Fibroblast of the conjunctiva (primary cell): Measurements from ENCODE around the gene NRF1.
"Not testable (repeated sequence)": the region's sequence is repeated elsewhere in the genome, so short reads cannot be mapped to it uniquely, and the experiment has no call there.

Source experiments
- DNase-seq: peaks from one replicate; pipeline ENCODE4 v3.0.0-alpha.2; 2010; ENCODE audit warnings: low read depth

Gene NRF1

GRCh38 chr7:129782818-129783583 lies 171.5 kb downstream of the NRF1 start:
- no peak for DNase-seq

GRCh38 chr7:129783584-129783919 lies 172.0 kb downstream of the NRF1 start:
- DNase-seq: no peak

GRCh38 chr7:129784437-129784782 lies 172.9 kb downstream of the NRF1 start:
- DNase-seq: no peak

- DNase-seq: no peak
These were observed 173.5 kb downstream of the NRF1 start for GRCh38 chr7:129784783-129785684.

GRCh38 chr7:129785685-129786514 lies 174.4 kb downstream of the NRF1 start:
- no peak for DNase-seq

DNA sequence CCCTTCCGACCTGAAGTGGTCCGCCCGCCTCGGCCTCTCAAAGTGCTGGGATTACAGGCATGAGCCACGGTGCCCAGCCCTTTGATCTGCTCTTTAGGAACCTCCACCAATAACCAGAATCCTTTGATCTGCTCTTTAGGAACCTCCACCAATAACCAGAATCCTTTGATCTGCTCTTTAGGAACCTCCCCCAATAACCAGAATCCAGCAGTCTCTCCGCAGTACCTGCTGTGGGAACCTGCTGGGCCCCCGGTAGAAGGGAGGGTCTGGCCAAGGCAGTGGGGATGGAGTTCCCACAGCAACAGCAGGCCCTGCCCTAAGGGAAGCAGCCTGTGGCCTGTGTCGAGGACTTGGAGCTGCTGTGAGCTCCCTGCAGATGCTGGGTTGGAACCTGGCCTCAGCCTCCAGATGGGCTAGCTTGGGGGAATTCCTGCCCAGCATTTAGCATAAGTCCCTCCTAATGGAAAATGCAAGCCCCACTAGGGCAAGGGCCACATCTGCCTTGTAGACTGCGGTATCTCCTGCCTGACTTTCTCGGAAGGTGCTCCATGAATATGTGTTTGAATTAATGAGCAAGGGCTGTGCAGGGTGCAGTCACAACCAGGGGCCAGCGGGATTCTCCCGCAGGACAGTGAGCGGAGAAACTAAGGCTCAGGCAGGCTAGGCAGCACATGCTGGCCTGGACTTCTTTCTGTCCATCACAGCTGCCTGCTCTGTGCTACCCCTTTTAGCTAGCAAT lies 175.5 kb downstream of the NRF1 start:
- DNase-seq: no peak

DNA sequence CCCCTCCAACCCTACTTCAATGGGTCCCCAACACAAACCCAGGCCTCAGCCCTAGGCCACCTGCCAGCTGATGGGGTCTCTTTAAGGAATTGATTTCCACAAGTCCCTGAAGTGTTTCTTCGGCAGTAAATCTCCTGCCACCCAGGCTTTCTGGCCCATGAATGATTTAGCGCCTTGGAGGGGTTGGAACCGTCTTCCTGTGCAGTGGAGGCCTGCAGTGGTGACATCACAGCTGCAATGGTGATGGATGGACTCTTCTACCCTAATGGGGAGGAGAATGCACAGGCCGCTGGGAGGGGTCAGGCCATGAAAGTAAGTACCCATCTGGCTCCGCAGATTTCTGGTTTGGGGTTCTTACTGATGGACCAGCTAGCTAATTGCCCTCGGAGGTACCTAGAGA lies 177.5 kb downstream of the NRF1 start:
- DNase-seq: no peak

DNA sequence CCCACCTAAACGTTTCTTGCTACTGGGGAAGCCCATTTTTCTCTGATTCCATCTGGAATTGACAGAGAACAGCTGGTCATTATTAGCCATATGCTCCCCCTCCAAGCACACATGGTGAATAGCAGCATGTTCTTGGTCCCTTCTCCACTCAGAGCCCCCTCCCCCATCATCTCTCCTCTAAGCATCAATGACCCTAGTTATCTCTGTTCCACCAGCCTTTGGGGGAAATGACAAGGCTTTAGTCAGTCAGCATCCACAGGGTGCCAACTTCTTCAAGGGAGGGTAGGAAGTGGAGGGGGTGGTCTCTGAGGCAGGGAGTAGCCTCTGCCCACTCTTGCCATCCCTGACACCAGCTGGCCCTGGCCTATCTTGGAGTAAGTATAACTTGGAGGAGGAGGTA lies 178.1 kb downstream of the NRF1 start:
- DNase-seq: no peak

DNA sequence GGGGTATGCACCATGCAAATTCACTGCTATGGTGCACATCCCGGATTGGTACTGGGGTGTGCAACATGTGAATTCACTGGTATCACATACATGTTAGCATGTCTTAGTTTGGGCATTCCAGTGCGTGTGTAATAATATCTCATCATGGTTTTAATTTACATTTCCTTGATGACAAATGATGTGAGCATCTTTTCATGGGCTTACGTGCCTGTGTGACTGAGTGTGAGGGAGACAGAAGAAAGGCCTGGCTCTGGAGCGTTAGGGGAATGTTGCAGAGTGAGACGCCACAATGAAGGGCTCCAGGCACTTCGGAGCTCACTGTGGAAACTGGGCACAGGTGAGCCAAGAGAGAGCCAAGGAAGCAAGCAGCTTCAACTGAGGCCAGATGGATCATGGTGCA lies 178.6 kb downstream of the NRF1 start:
- DNase-seq: no peak

DNA sequence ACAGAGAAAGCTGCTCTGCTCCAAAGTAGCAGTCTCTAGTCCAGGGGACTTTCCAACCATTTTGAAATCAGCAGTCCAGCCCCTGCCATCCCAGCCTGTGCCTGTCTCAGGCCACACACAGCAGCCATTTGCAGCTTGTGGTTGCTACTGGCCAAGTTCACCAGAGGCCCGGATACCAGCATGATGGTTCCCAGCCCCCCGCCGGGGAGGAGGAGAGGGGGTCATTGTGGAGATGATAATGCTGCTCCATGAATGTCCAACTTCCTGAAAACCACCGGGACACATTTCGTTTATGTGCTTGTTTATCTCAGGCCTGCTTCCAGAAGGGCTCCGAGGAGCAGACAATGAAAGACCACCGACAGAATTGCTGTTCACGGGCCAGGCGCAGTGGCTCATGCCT lies 181.2 kb downstream of the NRF1 start:
- DNase-seq: no peak

DNA sequence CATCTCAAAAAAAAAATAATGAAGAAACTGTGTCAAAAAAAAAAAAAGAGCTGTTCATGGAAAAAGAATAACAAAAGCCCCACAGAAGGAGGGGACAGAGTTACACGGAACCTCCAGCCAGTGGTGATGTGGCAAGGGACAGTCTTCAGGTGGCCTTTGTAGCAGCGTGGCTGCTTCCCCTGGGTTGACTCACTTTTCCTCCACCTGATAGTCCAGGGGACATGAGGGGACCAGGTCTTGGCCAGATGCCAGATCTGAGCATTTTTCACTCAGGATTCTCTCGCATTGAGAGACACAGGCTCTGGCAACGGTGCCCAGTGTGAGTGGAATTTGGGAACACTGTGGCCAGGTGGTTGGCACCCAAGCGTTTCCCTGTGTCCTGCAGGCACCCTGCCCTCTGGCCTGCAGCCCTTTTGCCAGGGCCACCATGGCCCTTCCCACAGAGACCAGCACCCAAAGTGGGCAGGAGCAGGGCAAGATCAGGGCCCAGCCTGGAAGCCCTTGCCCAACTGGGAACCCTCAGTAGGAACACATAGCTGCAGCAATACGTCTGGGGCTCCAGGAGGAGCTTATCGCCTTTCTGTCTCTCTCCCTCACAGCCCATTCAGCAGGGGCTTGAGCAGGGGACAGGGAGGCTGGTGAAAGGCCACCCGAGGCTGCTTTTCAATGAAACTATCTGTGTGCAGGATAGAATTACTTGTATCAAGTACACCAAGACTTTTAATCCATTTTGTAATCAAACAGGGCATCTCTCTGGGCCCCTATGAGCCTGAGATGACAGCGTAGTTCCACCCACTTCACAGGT lies 182.2 kb downstream of the NRF1 start:
- DNase-seq: no peak

DNA sequence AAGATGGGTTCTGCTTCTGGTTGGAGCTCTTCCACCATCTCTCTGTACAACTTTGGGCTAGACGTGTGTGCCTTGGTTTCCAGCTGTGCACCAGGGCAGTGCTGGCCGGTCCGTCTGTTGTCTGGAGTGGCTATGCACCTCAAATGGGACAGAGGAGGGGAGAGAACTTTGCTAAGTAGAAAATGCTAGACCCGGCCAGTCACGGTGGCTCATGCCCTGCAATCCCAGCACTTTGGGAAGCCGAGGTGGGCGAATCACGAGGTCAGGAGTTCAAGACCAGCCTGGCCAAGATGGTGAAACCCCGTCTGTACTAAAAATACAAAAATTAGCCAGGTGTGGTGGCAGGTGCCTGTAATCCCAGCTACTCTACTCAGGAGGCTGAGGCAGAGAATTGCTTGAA lies 182.9 kb downstream of the NRF1 start:
- not testable (repeated sequence) for DNase-seq

GRCh38 chr7:129796186-129796775 lies 184.8 kb downstream of the NRF1 start:
- DNase-seq: no peak

DNA sequence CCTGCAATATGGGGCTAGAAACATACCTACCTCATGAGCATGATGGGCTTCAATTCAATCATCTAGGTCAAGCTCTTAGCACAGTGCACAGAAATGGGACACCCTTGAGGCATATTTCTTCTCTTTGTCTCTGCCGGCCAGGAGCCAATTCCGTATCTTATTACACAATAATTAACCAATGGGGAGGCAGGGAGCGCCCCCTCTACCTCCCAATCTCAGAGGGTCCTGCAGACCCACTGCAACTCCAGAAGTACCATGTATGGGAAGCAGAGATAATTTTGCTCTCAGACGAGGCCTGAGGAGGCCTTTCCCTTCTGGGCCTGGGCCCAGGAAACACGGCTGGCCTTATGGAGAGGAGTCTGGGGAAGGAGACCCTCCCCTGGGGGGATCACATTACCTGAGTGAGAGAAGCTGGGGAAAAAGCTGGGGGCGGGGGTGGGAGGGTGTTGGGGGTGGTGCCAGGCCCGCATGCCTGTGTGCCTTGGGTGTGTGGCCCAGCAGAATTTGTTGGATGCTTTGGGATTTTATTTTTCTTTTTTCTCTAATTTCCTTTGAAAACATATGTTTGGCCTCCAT lies 185.8 kb downstream of the NRF1 start:
- no peak for DNase-seq

GRCh38 chr7:129798616-129799349 lies 187.3 kb downstream of the NRF1 start:
- DNase-seq: no peak

- no peak for DNase-seq
These were observed 187.9 kb downstream of the NRF1 start for GRCh38 chr7:129799350-129799955.

GRCh38 chr7:129800901-129801300 lies 189.4 kb downstream of the NRF1 start:
- no peak for DNase-seq

GRCh38 chr7:129801882-129802281 lies 190.4 kb downstream of the NRF1 start:
- no peak for DNase-seq

DNA sequence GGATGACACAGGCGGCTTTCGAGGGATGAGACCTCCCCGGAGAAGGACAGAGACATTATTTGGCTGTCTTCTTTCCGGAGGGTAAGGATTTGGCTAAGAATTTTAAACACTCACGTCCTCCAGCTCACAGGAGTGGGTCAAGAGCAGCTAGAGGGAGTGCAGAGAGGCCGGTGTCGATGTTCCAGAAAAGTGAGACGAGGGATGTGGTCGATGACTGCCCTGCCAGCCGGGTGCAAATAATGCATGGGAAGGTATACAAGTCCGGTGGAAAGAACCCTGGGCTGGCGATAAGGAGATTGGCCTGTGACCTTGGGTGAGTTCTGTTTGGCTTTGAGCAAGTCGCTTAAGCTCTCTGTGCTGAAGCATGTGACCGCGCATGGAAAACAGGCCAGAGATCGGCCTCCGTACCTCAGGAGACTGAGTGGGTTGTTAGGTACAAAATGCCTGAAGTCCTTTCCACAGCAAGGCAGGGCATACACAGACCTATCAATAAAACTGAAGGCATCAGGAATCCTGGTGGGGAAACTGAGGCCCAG lies 192.1 kb downstream of the NRF1 start:
- DNase-seq: no peak
